NOMO-1 treated with DMSO at 0.1 percent for 48 hours (cell line): ENCODE data around the gene KRT14.
"Not testable (repeated sequence)": the region's sequence is repeated elsewhere in the genome, so short reads cannot be mapped to it uniquely, and the experiment has no call there.

Source experiments
- DNase-seq: peaks from one replicate; lab custom pipeline; 2025; ENCODE audit not compliant: unreplicated experiment; lab: John Stamatoyannopoulos, UW

Gene KRT14

GRCh38 chr17:41610061-41610517 is 23.4 kb upstream of the KRT14 start:
- not testable (repeated sequence) for DNase-seq

GRCh38 chr17:41606930-41607329 is 20.2 kb upstream of the KRT14 start:
- DNase-seq, result not testable (repeated sequence)

- DNase-seq, result no peak
Measured at GRCh38 chr17:41602524-41602923, 15.8 kb upstream of the KRT14 start.

- DNase-seq, result no peak
Measured at GRCh38 chr17:41600318-41600717, 13.6 kb upstream of the KRT14 start.

GRCh38 chr17:41599680-41600079 is 13.0 kb upstream of the KRT14 start:
- DNase-seq, result no peak

GRCh38 chr17:41595585-41595984 is 8.9 kb upstream of the KRT14 start:
- DNase-seq, result no peak

GRCh38 chr17:41594363-41594915 is 7.7 kb upstream of the KRT14 start:
- no peak for DNase-seq

GRCh38 chr17:41593306-41593981 is 6.7 kb upstream of the KRT14 start:
- no peak for DNase-seq

GRCh38 chr17:41592601-41593305 is 6.1 kb upstream of the KRT14 start:
- DNase-seq, result no peak

- DNase-seq, result no peak
Measured at GRCh38 chr17:41589301-41589700, 2.6 kb upstream of the KRT14 start.

GRCh38 chr17:41588126-41588810 is 1.6 kb upstream of the KRT14 start:
- no peak for DNase-seq

- no peak for DNase-seq
Measured at GRCh38 chr17:41585301-41586056, 1.2 kb downstream of the KRT14 start.

GRCh38 chr17:41584331-41584927 is 2.3 kb downstream of the KRT14 start:
- DNase-seq, result not testable (repeated sequence)

GRCh38 chr17:41583137-41584127 is 3.3 kb downstream of the KRT14 start:
- DNase-seq, result no peak

- not testable (repeated sequence) for DNase-seq
Measured at GRCh38 chr17:41582061-41582968, 4.4 kb downstream of the KRT14 start.

GRCh38 chr17:41581366-41582060 is 5.2 kb downstream of the KRT14 start:
- no peak for DNase-seq

GRCh38 chr17:41580687-41581365 is 5.9 kb downstream of the KRT14 start:
- no peak for DNase-seq
